Stimulated activated CD4-positive, alpha-beta T cell treated with anti-CD3 and anti-CD28 coated beads, Interleukin-12 subunit alpha, Interleukin-12 subunit beta, amount 100 ng/mL, for 24 hours (primary cell): ENCODE measurements around the gene TMEM176B.

ENCODE experiments used
- DNase-seq, 2 experiments: peaks; one replicate each; pipeline ENCODE4 v3.0.0-alpha.2; 2020; ENCODE audit warnings: low read depth in 2 of 2

TMEM176B gene

GRCh38 chr7:150799741-150800580 is at the start of gene TMEM176B:
Gene TMEM176B, minus strand, starts transcription at chr7:150800364. Its CDS starts 3,795 bp downstream, at chr7:150796569.
- no peak for DNase-seq

DNA sequence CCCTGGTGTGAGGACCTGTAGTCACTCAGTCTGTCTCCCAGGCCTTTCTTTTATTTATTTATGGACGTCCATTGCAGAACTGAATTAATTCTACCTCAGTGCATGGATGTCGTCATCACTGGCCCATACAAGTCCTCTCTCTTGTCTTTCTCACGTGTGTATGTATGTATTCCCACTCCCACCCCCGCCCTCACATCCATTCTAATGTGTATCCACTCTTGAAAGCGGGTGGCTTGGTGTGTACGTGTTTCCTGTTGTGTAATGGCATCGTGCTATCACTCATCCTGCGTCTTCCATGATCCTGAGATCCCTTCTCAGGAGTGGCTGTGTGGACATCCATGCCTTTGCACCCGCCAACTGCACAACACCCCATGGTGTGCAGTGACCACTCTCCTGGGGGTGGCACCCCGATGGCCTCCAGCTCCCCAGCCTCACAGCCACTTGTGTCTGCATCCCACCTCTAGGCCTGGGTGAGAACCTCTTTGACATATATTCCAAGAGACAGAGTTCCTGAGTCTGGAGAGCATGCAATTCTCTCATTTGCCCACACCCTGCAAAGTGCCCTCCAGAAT is 49.1 kb upstream of the TMEM176B start:
- no peak for DNase-seq

DNA sequence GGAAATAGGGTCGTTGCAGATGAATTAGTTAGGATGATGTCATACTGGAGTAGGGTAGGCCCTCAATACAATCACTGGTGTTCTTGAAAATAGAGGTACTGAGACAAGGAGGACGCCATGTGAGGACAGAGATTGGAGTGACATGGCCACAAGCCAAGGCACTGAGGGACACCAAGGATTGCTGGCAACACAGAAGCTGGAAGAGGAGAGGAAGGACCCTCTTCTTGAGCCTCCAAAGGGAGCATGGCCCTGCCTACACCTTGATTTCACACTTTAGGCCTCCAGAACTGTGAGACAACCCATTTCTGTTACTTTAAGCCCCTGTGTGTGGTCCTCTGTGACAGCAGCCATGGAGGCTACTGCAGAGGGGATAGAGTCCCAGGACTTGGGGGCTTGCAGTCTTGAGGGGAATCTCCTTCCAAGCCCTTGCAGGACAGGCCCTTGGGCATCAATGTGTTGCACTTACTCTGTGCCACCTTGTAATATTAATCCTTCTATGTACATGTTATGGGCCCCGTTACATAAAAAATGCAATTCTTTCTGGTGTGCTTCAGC is 48.5 kb upstream of the TMEM176B start:
- no peak for DNase-seq

- DNase-seq = no peak
Observed at GRCh38 chr7:150848111-150848510, 47.9 kb upstream of the TMEM176B start.

- DNase-seq = no peak
Observed at GRCh38 chr7:150847536-150847935, 47.4 kb upstream of the TMEM176B start.

DNA sequence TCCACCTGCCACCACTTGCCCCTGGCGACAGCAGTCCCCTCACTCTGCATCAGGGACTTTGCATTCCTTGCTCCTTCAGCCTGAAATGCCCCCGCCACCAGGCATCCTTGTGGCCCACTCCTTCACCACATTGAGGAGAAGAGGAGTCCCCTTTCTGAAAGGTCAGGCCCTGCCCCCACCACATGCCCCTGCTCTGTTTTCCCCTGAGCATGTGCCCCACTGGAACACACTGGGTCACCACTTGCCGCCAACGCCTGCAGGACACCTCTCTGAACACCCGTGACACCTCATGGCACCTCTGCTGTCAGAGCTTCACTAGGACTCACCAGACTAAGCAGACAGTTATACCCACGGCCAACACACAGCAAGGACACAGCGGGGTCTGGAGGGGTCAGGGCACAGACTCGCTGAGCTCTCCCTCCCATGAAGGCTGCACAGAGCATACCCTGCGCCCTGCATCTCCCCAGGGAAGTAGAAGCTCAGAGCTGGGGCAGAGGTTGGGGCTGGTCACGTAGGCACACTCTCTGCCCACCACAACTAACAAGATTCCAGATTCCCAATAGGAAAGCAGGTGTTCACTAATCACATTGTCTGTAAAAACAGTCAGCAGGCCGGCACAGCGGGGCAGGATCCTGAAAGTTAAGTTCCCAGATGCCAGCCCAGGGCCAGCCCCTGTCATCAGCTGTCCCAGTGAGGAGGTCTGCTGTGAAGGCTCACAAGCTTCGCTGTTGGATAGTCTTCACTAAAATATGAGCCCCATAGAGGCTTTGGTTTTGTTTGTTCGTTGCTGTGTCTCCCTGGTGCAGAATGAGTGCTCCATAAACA is 46.3 kb upstream of the TMEM176B start:
- no peak for DNase-seq

DNA sequence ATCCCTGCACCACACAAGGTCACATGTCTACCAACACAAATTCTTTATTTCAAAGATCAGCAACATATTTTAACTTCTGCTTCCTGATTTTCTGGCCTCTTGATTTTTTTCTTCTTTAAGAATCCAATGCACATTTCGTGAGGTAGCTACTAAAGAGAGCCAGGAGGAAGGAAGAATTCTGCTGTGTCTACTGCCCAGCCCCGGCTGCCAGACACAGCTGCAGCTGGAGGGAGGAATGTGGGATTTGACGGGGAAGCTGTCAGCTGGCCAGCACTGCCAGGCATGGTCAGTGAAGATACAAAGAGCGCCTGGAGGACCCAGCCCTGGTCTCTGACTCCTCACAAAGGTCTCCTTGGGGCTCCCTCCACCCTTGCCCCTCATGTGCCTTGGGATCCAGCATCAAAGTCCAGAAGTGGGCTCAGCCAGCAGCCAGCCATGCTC is 45.3 kb upstream of the TMEM176B start:
- no peak for DNase-seq

DNA sequence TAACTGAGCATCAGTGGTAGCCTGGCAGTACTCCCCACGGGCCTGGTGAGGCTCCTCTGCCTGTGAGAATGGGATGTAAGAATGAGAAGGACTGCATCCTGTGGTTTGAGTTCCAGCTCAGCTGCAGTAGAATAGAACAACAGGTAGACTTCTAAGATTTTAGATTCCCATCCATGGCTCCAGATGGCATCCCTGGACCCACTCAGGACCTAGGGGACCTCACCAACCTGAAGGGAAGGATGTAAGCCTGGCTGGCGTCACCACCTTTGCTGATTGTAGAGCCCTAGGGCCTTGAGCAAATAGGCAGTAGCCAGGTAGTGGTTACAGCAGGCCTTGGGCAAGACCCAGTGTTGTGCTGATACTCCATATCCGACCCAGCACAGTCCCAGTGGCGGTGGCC is 42.6 kb upstream of the TMEM176B start:
- no peak for DNase-seq

DNA sequence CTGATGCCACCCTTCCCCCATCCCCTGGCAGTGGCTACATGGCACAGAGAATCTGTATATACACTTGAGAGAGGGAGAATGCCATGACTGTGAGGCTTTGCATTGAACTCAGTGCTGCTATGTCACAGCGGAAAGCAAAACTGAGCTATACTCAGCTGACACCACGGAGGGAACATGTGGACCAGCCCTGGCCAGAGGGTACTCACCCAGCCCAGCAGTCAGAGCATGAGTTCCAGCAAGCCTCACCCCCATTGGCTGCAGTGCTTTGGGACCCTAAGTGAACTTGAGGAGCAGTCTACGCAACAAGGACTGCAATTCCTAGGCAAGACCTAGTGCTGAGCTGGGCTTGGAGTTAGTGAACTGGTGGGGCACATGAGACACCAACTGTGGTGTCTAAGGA is 41.9 kb upstream of the TMEM176B start:
- no peak for DNase-seq

DNA sequence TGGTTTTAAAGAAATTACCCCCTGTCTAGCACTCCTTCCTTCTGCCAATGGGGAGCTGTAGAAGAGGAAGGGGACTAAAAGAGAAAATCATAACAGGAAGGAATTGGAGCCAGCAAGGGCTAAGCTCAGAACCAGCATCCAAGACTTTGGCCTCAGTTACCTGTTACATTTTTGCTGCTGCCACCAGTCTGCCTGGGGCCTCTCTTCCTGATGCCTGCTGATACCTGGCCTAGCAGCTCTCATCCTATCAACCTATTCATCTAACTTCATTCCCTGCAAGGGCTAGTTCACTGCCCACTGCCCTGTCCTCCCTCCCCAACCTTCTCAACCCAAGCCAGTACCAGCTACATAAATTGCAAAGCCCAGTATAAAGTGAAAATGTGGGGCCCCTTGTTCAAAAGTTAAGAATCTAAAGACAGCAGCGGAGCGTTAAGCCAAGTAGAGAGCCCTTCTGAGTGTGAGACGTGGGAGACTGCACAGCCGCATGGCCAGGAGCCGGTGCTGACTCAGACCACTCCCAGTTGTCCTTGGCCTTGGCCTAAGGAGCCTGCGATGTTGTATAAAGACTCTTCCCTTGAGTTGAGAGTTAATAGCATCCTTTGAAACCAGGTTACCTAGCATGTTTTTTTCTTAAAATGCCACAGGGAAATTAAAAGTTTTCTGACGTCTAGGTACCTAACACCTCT is 38.9 kb upstream of the TMEM176B start:
- no peak for DNase-seq

DNA sequence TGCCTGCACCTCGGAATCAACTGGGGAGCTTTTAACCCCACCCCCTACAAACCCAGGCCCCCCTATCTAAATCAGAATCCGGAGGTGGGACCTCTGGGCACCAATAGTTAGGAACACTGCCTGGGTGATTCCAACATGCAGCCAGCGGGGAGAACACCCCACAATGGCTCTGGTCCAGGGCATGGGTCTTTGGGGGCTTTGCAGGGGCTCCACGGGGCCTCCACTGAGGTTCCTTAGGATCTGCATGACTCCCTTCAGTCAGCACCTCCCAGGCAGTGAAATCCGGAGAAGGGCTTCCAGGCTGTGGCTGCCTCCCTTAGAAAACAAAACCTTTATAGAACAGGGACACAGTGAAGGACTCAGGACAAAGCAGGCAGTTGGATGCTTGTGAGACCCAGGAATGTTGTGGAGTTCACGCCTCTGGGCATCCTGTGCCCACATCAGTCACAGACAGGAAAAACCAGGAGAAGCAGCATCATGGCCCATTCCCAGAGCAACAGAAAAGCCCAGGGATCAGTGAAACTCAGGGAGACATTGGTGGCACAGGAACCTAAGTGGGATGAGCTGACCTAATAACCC is 35.6 kb upstream of the TMEM176B start:
- no peak for DNase-seq

- DNase-seq = no peak
Observed at GRCh38 chr7:150835019-150835418, 34.9 kb upstream of the TMEM176B start.

- no peak for DNase-seq
Observed at GRCh38 chr7:150831851-150832250, 31.7 kb upstream of the TMEM176B start.

- no peak for DNase-seq
Observed at GRCh38 chr7:150830937-150831336, 30.8 kb upstream of the TMEM176B start.

DNA sequence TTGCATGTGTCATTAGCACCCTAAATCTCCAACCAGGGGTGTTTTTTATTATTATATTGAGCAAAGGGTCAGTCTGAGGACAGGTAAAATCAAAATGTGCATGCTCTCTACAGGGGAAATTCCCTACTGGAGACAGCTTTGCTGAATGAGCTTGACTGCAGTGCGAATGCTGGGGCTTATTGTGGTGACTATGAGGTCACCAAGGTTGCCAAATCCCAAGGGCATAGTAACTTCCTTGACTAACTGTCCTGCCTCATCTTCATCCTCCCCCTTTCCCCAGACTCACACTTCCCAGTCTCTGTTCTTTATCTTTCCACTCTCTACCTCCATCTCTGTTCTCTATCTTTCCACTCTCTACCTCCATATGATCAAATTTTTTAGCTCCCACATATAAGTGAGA is 29.3 kb upstream of the TMEM176B start:
- DNase-seq = no peak

DNA sequence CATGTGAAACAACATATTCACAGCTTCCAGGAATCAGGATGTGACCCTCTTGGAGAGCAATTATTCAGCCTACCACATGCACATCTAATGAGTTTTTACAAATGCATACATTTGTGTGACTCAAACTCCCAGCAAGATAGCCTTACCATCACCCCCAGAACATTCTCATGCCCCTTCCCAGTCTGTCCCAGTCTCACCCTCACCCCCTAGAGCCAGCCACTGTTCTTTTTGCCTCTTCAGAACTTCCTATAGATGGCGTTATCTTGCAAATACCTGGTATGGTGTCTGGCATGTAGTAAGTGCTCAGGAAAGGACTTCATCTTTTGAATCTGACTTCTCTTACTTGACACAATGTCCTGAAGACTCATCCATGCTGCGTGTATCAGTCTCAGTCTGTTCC is 28.2 kb upstream of the TMEM176B start:
- no peak for DNase-seq

DNA sequence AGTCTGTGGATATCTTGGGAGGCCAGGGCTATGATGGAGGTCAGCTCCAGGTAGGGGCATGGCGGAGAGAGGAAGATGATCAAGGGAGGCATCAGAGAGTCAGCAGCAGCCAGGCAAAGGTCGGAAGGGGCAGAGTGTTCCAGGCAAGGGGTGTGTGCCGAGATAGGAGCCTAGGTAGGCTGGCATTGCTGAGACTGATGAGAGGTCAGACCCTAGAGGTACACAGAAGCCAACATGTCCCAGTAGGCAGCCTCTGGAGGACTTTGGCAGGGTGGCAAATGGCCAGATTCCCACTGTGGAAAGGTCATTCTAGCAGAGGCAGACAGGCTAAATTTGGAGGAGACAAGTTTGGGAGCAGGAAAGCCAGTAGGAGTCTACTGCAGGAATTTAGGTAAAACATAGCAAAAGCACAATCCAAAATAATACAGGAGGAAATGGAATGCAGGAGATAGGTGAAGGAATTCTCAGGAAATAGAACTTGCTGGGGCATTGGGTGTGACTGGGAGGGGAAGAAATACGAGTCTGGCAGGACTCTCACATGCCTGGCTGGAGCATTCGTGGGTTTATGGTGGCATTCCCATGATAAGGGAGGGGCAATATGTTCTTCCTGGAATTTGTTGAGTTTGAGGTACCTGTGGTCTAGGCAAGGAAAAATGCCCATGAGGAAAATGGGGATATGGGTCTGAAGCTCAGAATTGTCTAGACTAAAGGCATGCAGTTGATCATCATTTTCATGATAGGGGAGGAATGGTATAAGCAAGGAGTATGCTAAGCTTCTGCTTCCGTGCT is 26.1 kb upstream of the TMEM176B start:
- no peak for DNase-seq

DNA sequence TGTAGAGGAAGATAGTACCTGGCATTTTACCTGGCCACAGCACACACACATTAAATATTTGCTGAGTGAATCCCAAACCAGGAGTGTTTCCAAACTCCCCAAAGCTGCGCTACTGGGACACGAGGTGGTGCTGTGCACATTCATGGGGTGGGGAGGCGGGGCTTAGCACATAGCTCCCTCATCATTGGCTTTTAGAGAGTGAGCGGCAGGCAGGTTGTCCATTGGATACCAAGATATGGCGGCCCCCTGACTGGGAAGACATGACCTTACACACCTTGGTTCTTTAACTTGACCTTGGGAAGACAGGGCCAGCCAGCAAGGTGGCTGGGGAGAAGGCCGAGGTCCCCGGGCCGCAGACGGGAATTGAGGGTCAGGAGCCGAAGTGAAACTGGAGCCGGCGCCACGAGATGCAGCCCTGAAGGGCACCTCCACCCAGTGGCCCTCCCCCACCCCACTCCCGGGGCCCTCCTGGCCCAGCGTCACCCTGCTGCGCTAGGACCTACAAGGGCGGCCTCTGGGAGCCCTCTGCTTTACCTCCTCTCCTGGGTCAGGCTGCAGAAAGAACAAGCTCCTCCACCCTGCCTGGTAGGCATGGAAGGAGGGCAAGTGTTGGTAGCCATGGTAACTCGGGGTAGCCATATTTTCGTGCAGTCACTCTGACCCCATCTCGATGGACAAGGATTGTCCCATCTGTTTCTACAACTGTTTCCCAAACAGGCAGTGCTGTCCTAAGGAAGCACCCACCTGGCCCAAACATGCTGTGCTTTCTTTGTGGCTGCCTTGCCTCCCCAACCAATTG is 24.4 kb upstream of the TMEM176B start:
- no peak for DNase-seq

GRCh38 chr7:150823484-150824126 is 23.4 kb upstream of the TMEM176B start:
- DNase-seq = no peak
